Measurements from ENCODE around the gene PDGFRA. TPM values are rescaled to one million over a fixed set of nuclear protein-coding genes. Genes with fewer than 3 reads are reported as not detected.

PDGFRA gene
- total and polyA plus RNA-seq, 8 donors, result 8.2 to 371 (median 52.4) TPM

GRCh38 chr4:54290980-54291379, 61.9 kb downstream of the PDGFRA start:
- Histone ChIP-seq H3K27ac (no peak overlapping the region), H3K9me3 (no peaks in the 10 kb centered on the region), H3K4me1 (no peaks in the 10 kb centered on the region), H3K36me3 (peaks cover 0 to 41% (median 15%) of the 10 kb centered on the region in 4 donors), H3K4me3 (no peak overlapping the region), H3K27me3 (no peaks in the 10 kb centered on the region)
- DNase-seq, result no peak
- intact Hi-C loops (cut with DNase I; ENCODE audit: low total_unique reads), result no loop called here
- TF ChIP-seq POLR2A (IDR thresholded peaks at IDR 0.05) (no peak), EP300 (IDR thresholded peaks at IDR 0.05) (no peak), POLR2AphosphoS5 (IDR thresholded peaks at IDR 0.05) (no peak)
- TF ChIP-seq, protein P1, sequence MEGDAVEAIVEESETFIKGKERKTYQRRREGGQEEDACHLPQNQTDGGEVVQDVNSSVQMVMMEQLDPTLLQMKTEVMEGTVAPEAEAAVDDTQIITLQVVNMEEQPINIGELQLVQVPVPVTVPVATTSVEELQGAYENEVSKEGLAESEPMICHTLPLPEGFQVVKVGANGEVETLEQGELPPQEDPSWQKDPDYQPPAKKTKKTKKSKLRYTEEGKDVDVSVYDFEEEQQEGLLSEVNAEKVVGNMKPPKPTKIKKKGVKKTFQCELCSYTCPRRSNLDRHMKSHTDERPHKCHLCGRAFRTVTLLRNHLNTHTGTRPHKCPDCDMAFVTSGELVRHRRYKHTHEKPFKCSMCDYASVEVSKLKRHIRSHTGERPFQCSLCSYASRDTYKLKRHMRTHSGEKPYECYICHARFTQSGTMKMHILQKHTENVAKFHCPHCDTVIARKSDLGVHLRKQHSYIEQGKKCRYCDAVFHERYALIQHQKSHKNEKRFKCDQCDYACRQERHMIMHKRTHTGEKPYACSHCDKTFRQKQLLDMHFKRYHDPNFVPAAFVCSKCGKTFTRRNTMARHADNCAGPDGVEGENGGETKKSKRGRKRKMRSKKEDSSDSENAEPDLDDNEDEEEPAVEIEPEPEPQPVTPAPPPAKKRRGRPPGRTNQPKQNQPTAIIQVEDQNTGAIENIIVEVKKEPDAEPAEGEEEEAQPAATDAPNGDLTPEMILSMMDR (IDR thresholded peaks at IDR 0.05), result no peak
- WGBS, 5 donors, result 89 to 98% (median 91%) methylated on average over 3 of the region's 3 CpGs

- intact Hi-C loops (cut with DNase I; ENCODE audit: low total_unique reads), result no loop called here
- DNase-seq, result no peak
- Histone ChIP-seq H3K27ac (peak overlapping the region in 1 of 5 donors; percentile 1), H3K27me3 (no peaks in the 10 kb centered on the region), H3K4me1 (peaks cover 0 to 10% (median 0%) of the 10 kb centered on the region in 4 donors), H3K4me3 (no peak overlapping the region), H3K9me3 (peaks cover 0 to 18% (median 10%) of the 10 kb centered on the region in 4 donors), H3K36me3 (peaks cover 0 to 7% (median 2%) of the 10 kb centered on the region in 4 donors)
- TF ChIP-seq POLR2AphosphoS5 (IDR thresholded peaks at IDR 0.05), result peak in 1 of 3 donors; percentile 6
- TF ChIP-seq EP300 (IDR thresholded peaks at IDR 0.05), result no peak
- WGBS, 5 donors, result 50 to 64% (median 56%) methylated on average over 7 of the region's 7 CpGs
Measured at GRCh38 chr4:54296548-54297203, 67.6 kb downstream of the PDGFRA start.

DNA sequence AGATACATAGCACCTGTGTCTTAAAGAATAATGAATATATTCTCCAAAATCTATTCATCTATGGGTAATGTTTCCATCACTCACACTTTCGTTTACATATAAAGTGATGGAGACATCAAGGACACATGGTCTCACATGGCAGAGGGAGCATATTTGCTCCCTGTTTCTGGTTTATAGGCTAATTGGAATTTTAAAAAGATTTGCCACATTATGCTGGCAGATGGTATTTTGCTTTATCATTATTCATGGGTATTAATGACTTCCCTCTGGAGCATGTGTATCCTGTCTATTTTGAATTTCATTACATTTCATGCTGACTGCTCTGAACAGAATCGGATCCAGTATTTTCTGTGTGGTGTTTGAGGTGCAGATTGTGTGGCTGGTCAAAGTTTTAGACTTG, 79.0 kb downstream of the PDGFRA start:
- intact Hi-C loops (cut with DNase I; ENCODE audit: low total_unique reads), result no loop called here
- H3K4me1 ChIP-seq, result no peaks in the 10 kb centered on the region
- no peak for DNase-seq
- 69 to 85% (median 79%) methylated on average over 2 of the region's 2 CpGs for WGBS, 5 donors
- no peaks in the 10 kb centered on the region for H3K36me3 ChIP-seq
- TF ChIP-seq, protein P1 (IDR thresholded peaks at IDR 0.05), result no peak
- no peak for TF ChIP-seq EP300 (IDR thresholded peaks at IDR 0.05)
- no peaks in the 10 kb centered on the region for H3K27me3 ChIP-seq
- peaks cover 0 to 7% (median 5%) of the 10 kb centered on the region in 4 donors for H3K9me3 ChIP-seq
- H3K27ac ChIP-seq, result no peak overlapping the region
- no peak overlapping the region for H3K4me3 ChIP-seq

GRCh38 chr4:54315561-54316538, 86.8 kb downstream of the PDGFRA start:
- 56 to 65% (median 59%) methylated on average over 4 of the region's 4 CpGs for WGBS, 5 donors
- H3K27ac ChIP-seq, result peak overlapping the region in 1 of 5 donors; percentile 18
- H3K36me3 ChIP-seq, result no peaks in the 10 kb centered on the region
- H3K4me1 ChIP-seq, result no peaks in the 10 kb centered on the region
- TF ChIP-seq, protein P1 (IDR thresholded peaks at IDR 0.05), result no peak
- TF ChIP-seq POLR2AphosphoS5 (IDR thresholded peaks at IDR 0.05) (no peak), EP300 (IDR thresholded peaks at IDR 0.05) (no peak), POLR2A (IDR thresholded peaks at IDR 0.05) (no peak)
- no peaks in the 10 kb centered on the region for H3K9me3 ChIP-seq
- no peak overlapping the region for H3K4me3 ChIP-seq
- DNase-seq, result peak in 1 of 2 donors; percentile 35
- H3K27me3 ChIP-seq, result no peaks in the 10 kb centered on the region
- intact Hi-C loops (cut with DNase I; ENCODE audit: low total_unique reads), result loop anchor here (10.0 kb wide), 1 partner anchor 649 kb away; no protein-coding TSS in a partner anchor

Measured in stomach (tissue), 9 donors.